ENCODE results near the gene MAP3K12. TPM values are rescaled to one million over a fixed set of nuclear protein-coding genes. Genes with fewer than 3 reads are reported as not detected.

Gene MAP3K12
- total and polyA plus RNA-seq, 10 of the 15 experiments (the other 5 are each of a cell fraction or from before 2014, with no cell fraction given), result 0.45 to 14.9 (median 6.9) TPM

- POLR2A ChIA-PET, result interaction anchor here (0.6 to 1.4 kb wide), 3 partner anchors 13 to 316 kb away, joined by 3 to 4 read pairs (median 3); partner anchors contain the start of genes CSAD and ZNF740
- H3K9me3 ChIP-seq (replicated peaks; ENCODE audit: control insufficient read depth, insufficient read depth, low read length), result no peaks in the 10 kb centered on the region
- WGBS (ENCODE audit: insufficient coverage, insufficient replicate concordance, low lambda C conversion rate, missing lambda C conversion rate), result 52% methylated on average over 5 of the region's 5 CpGs
- no peak overlapping the region for H3K27ac ChIP-seq (ENCODE audit: control insufficient read depth, insufficient read depth)
- H3K9ac ChIP-seq (ENCODE audit: control insufficient read depth, insufficient read depth, low read length), result no peak overlapping the region
- H3K36me3 ChIP-seq (ENCODE audit: control insufficient read depth in 2 of 2, insufficient read depth in 2 of 2, low read length in 1 of 2), result no peaks in the 10 kb centered on the region
- peaks cover 2% of the 10 kb centered on the region; the same call in 1 of the 2 replicates for H3K79me2 ChIP-seq (ENCODE audit: control insufficient read depth, insufficient read depth, low read length)
- H3K4me2 ChIP-seq (ENCODE audit: control insufficient read depth, insufficient read depth), result peak overlapping the region; percentile 26; the same call in 1 of the 2 replicates
- RAD21 ChIA-PET (ENCODE audit: unreplicated experiment), result interaction anchor here (1.0 kb wide), 1 partner anchor 175 kb away, joined by 3 read pairs; the partner anchor contains the start of gene AAAS
- SMC1A ChIA-PET (ENCODE audit: uncharacterized antibody, unreplicated experiment), result interaction anchor here (1.3 to 3.1 kb wide), 3 partner anchors 13 to 143 kb away, joined by 3 to 9 read pairs (median 3); no protein-coding TSS in a partner anchor
- intact Hi-C loops (cut with micrococcal nuclease; ENCODE audit: unreplicated experiment), result no loop called here
- H3K27me3 ChIP-seq (replicated peaks in 1 of 2; ENCODE audit: control insufficient read depth in 2 of 2, insufficient read depth in 2 of 2, low read length in 1 of 2), result no peaks in the 10 kb centered on the region
- FAIRE-seq (no peak), ATAC-seq (0 out of 3 replicates have a peak, but pooled peaks have one; percentile 10), DNase-seq (ENCODE audit: low read depth, low spot score) (peak; percentile 28)
- CTCF ChIA-PET, result interaction anchor here (1.0 to 1.4 kb wide), 4 partner anchors 19 to 250 kb away, joined by 3 to 4 read pairs (median 3); no protein-coding TSS in a partner anchor
- H3K4me3 ChIP-seq, result no peak overlapping the region
- H3K4me1 ChIP-seq (ENCODE audit: control insufficient read depth, insufficient read depth, low read length), result peaks cover 17% of the 10 kb centered on the region
- H2AFZ ChIP-seq (ENCODE audit: control insufficient read depth, low read depth, low read length), result no peak overlapping the region
- in situ Hi-C loops (cut with MboI), result no loop called here
- H4K20me1 ChIP-seq (ENCODE audit: control insufficient read depth, insufficient read depth), result no peaks in the 10 kb centered on the region
- BruUV-seq (replicated peaks), result no TSS peak
- TF ChIP-seq BHLHE40 (IDR thresholded peaks at IDR 0.05; ENCODE audit: borderline replicate concordance in 1 of 2, low read depth in 2 of 2, low read length in 1 of 2), result peak in 1 of 2 experiments; percentile 37; a peak in 1 of 4 replicates
- no peak for TF ChIP-seq PAX5 (IDR thresholded peaks at IDR 0.05; ENCODE audit: borderline replicate concordance, low read depth, low read length)
- TF ChIP-seq USF1 (IDR thresholded peaks at IDR 0.05; ENCODE audit: borderline replicate concordance, extremely low read length, insufficient read depth, low read depth, low read length), result peak; percentile 37
- TF ChIP-seq FOXM1 (IDR thresholded peaks at IDR 0.05; ENCODE audit: low read depth, low read length), result no peak
- no peak for TF ChIP-seq ZBTB40 (IDR thresholded peaks at IDR 0.05; ENCODE audit: borderline replicate concordance)
- no peak for TF ChIP-seq BRCA1 (IDR thresholded peaks at IDR 0.05; ENCODE audit: low read depth, low read length)
- no peak for TF ChIP-seq ZNF217 (IDR thresholded peaks at IDR 0.05)
- no peak for TF ChIP-seq CREM (IDR thresholded peaks at IDR 0.05; ENCODE audit: low read depth)
- TF ChIP-seq RAD51 (IDR thresholded peaks at IDR 0.05), result peak; percentile 94
- no peak for TF ChIP-seq SRF (IDR thresholded peaks at IDR 0.05; ENCODE audit: low read depth in 2 of 2, low read length in 2 of 2)
- peak; percentile 56; the same call in 1 of the 2 replicates for TF ChIP-seq USF2 (IDR thresholded peaks at IDR 0.05; ENCODE audit: borderline replicate concordance, low read depth, low read length)
- no peak for TF ChIP-seq TBL1XR1 (IDR thresholded peaks at IDR 0.05; ENCODE audit: low read depth, low read length)
- TF ChIP-seq RELA (IDR thresholded peaks at IDR 0.05; ENCODE audit: borderline replicate concordance, partially characterized antibody), result no peak
- peak; percentile 31; the same call in 1 of the 2 replicates for TF ChIP-seq MAX (IDR thresholded peaks at IDR 0.05; ENCODE audit: low read depth, low read length)
These were observed 3.1 kb downstream of the MAP3K12 start for GRCh38 chr12:53495903-53496751.
